ENCODE results near the gene FAM219A. TPM values are rescaled to one million over a fixed set of nuclear protein-coding genes. Genes with fewer than 3 reads are reported as not detected.
A peak's percentile ranks its signal among the peaks of the same experiment; 100 is the strongest.

FAM219A gene
- total RNA-seq, 6 experiments from 2014 or later = 21.6 to 23.6 (median 22.6) TPM

DNA sequence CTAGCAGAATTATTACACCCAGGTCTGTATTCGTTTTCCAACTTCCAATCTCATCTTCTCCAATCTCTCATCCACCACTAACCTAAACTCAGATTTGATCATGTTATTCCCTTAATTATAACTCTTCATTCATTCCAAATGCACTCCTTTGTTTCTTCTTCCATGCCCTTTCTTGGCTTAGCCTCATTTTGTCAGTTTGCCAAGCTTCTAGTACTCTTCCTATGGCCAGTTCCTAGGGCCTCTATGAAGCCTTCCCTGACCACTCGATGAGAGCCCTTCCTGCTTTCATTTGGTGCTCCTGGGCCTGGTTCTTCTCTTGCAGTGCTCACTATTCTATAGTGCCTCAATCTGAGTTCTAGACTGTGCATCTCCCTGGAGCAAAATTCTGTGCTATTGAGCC is 5.8 kb downstream of the FAM219A start:
- Mint-ChIP-seq H3K4me3 (no peak overlapping the region), H3K4me1 (ENCODE audit: low read depth) (peaks cover 57% of the 10 kb centered on the region), H3K27me3 (ENCODE audit: insufficient read depth) (no peaks in the 10 kb centered on the region; the same call in none of the 2 replicates), H3K9me3 (no peaks in the 10 kb centered on the region), H3K36me3 (ENCODE audit: low read depth) (peaks cover 8% of the 10 kb centered on the region; the same call in 1 of the 2 replicates), H3K27ac (no peak overlapping the region)
- DNase-seq = no peak
- TF ChIP-seq, protein P1, sequence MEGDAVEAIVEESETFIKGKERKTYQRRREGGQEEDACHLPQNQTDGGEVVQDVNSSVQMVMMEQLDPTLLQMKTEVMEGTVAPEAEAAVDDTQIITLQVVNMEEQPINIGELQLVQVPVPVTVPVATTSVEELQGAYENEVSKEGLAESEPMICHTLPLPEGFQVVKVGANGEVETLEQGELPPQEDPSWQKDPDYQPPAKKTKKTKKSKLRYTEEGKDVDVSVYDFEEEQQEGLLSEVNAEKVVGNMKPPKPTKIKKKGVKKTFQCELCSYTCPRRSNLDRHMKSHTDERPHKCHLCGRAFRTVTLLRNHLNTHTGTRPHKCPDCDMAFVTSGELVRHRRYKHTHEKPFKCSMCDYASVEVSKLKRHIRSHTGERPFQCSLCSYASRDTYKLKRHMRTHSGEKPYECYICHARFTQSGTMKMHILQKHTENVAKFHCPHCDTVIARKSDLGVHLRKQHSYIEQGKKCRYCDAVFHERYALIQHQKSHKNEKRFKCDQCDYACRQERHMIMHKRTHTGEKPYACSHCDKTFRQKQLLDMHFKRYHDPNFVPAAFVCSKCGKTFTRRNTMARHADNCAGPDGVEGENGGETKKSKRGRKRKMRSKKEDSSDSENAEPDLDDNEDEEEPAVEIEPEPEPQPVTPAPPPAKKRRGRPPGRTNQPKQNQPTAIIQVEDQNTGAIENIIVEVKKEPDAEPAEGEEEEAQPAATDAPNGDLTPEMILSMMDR (IDR thresholded peaks at IDR 0.05) = no peak

DNA sequence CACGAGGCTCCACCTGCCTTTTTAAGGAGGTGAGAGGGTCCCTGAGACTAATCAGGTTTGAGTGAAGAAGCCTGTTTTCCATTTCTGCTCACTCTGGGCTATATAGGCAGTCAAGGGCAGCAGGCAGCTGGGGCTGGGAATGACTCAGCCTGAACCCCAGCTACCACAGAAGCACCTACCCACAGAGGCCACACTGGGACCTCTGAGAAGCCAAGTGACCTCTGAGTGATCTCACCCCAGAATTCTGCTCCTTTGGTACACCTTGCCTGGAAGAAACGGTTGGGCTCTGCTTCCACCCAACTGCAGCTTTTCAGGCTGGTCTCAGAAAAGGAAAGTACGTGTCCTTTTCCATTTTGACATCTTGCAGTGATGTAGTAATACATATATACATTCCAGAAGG is 6.8 kb downstream of the FAM219A start:
- DNase-seq = peak; percentile 19
- H3K36me3 Mint-ChIP-seq (ENCODE audit: low read depth) = peaks cover 8% of the 10 kb centered on the region; the same call in 1 of the 2 replicates
- peaks cover 54% of the 10 kb centered on the region for H3K4me1 Mint-ChIP-seq (ENCODE audit: low read depth)
- no peaks in the 10 kb centered on the region; the same call in none of the 2 replicates for H3K27me3 Mint-ChIP-seq (ENCODE audit: insufficient read depth)
- TF ChIP-seq, protein P1 (IDR thresholded peaks at IDR 0.05) = no peak
- H3K4me3 Mint-ChIP-seq = no peak overlapping the region
- no peak overlapping the region for H3K27ac Mint-ChIP-seq
- no peaks in the 10 kb centered on the region for H3K9me3 Mint-ChIP-seq

DNA sequence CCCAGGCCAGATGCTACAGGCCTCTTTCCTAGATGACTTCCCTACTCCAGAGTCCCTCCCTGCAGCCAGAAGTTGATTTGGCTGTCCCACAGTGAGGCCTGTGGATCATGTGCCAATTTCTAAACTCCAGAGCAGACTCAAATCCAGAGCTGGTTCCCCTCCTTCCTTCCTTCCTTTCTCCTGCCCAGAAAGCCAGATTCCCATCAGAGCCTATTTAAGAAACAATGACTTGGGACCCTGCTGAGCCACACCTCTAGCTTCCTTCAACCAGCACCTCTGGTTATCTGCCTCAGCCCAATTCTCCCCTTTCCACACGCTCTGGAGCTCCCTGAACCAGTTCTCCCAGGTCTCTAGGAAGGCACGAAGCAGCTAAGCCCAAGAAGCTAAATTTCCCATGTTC is 7.2 kb downstream of the FAM219A start:
- TF ChIP-seq, protein P1 (IDR thresholded peaks at IDR 0.05) = no peak
- DNase-seq = no peak
- no peaks in the 10 kb centered on the region for H3K9me3 Mint-ChIP-seq
- no peak overlapping the region for H3K4me3 Mint-ChIP-seq
- H3K27ac Mint-ChIP-seq = no peak overlapping the region
- H3K4me1 Mint-ChIP-seq (ENCODE audit: low read depth) = peaks cover 54% of the 10 kb centered on the region
- no peaks in the 10 kb centered on the region; the same call in none of the 2 replicates for H3K27me3 Mint-ChIP-seq (ENCODE audit: insufficient read depth)
- peaks cover 8% of the 10 kb centered on the region; the same call in 1 of the 2 replicates for H3K36me3 Mint-ChIP-seq (ENCODE audit: low read depth)

DNA sequence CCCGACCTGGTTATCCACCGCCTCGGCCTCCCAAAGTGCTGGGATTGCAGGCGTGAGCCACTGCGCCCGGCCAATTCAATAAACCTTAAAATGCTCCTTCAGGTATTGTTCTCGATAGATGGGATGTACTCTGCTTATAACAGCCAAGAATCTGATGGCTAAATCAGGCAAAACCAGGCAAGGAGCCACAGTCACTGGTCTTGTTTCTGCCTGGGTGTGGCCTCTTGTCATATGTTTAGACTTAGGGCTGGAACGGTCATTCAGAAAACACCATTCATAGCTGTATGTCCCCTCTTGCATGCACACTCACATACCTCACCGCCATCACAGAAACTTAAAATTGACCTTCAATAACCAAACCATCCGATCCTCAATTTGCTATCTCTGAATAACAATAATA is 7.7 kb downstream of the FAM219A start:
- peaks cover 55% of the 10 kb centered on the region for H3K4me1 Mint-ChIP-seq (ENCODE audit: low read depth)
- no peaks in the 10 kb centered on the region for H3K9me3 Mint-ChIP-seq
- H3K36me3 Mint-ChIP-seq (ENCODE audit: low read depth) = peaks cover 8% of the 10 kb centered on the region; the same call in 1 of the 2 replicates
- TF ChIP-seq, protein P1 (IDR thresholded peaks at IDR 0.05) = no peak
- no peaks in the 10 kb centered on the region; the same call in none of the 2 replicates for H3K27me3 Mint-ChIP-seq (ENCODE audit: insufficient read depth)
- H3K27ac Mint-ChIP-seq = no peak overlapping the region
- DNase-seq = no peak
- H3K4me3 Mint-ChIP-seq = no peak overlapping the region

DNA sequence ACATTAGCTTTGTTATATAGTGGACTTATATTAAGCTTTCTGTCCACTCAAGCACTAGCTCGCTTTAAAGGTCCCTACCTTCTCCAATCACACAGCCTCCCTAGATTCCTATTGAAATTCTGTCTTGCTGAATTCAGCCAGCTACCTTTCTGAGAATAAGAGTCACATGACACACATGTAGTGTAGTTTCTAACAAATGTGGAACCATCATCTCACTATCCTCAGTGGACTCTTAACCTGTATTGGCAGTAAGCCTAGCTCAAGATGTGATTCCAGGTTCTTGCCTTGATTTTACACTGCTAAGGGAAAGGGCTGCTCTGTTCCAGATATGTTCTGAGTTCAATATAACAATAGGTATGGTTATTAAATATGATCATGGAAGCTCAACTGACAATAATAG is 11.4 kb downstream of the FAM219A start:
- Mint-ChIP-seq H3K4me3 (no peak overlapping the region), H3K27me3 (ENCODE audit: insufficient read depth) (no peaks in the 10 kb centered on the region; the same call in none of the 2 replicates), H3K4me1 (ENCODE audit: low read depth) (peaks cover 33% of the 10 kb centered on the region), H3K27ac (peak overlapping the region; percentile 1; the same call in 1 of the 2 replicates), H3K36me3 (ENCODE audit: low read depth) (no peaks in the 10 kb centered on the region), H3K9me3 (no peaks in the 10 kb centered on the region)
- DNase-seq = no peak
- TF ChIP-seq, protein P1 (IDR thresholded peaks at IDR 0.05) = no peak
